HG02642 (cell line): ENCODE measurements around the gene CASTOR2.
"Not testable (repeated sequence)": the region's sequence is repeated elsewhere in the genome, so short reads cannot be mapped to it uniquely, and the experiment has no call there.

Experiments used
- ATAC-seq: cut with Tn5 transposase; IDR thresholded peaks from one replicate; pipeline ENCODE4 v1.9.1; 2021; ENCODE audit warnings: mild to moderate bottlenecking; ENCODE audit not compliant: unreplicated experiment, poor library complexity

Gene CASTOR2

DNA sequence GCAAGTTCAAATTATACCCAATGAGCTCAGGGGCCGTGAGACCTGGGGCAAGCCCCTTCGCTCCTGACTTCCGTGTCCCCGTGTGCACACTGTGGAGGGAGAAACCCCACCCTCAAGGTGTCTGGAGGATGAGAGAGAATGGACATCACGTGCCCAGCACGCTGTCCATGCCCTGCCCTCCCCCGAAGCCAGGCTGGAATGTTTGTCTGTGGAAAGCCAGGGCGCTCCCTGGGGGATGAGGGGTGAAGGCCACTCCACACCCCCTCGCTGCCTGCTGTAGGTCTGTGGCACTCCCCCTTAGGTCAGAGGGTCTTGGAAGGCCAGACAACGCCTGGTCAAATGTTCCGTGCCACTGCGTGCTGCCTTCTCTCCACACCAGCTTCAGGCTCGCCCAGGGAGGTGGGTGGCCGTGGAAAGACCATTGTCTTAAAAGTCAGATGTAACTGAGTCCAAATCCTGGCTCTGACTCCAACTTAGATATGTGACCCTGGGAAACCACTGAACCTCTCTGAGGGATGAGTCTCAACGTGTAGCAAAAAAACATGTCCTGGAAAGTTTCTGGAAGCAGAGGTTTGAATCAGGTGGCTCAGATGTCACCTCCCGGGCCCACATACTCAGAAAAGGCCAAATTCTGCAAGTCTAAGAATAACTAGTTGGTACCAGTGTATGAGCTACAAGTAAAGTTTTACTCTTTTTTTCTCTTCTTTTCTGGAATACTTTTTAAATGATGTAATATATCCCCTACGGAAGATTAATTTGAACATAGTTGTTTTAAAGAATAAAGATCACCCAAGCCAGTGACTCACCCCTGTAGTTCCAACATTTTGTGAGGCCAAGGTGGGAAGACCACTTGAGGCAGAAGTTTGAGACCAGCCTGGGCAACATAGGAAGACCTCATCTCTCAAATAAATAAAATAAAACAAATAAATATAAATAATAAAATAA, 84.2 kb downstream of the CASTOR2 start:
- ATAC-seq, result no peak

DNA sequence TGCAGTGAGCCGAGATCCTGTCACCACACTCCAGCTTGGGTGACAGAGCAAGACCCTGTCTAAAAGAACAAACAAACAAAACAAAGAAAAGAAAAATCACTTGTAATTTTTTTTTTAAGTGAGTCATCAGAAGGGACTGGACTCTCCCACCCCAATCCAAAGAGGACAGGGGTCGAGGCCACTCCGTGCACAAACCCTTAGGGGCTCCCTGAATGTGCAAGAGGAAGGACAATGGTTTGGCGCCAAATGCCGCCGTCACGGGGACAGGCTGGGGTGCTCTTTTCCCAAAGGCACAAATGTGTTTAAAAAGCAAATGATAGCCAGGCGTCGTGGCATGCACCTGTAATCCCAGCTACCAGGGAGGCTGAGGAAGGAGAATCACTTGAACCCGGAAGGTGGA, 85.3 kb downstream of the CASTOR2 start:
- no peak for ATAC-seq

DNA sequence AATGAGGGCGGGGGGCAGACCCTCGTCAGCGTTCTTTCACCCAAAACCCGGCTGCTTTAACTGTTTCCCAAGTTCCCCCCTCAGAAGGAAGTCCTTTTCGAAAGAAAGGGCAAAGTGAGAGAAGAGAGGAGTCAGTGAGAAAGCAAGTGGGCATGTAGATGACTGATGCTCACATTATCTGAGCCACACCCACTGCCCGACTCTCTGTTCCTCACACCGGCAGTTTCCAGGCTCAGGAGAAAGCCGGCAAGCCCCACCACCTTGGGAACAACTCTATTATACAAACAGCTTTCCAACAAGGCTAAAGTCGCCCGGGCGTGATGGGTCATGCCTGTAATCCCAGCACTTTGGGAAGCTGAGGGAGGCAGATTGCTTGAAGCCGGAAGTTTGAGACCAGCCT, 86.0 kb downstream of the CASTOR2 start:
- ATAC-seq, result no peak

DNA sequence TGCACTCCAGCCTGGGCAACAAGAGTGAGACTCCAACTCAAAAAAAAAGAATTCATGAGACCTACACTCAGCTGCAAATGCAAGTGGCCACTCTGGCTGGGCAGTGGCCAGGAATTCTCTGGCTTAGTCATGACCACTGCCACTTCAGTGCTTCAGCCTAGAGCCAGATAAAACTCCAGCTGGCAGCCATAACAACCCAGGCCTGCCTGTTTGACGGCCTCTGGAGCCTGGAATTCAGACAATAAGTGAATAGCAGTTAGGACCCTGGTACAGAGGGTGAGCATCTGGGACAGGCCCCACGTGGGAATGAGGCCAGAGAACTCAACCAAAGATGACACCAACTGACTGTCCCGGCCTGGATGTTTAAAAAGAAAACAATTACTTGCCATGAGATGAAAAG, 90.2 kb downstream of the CASTOR2 start:
- no peak for ATAC-seq

DNA sequence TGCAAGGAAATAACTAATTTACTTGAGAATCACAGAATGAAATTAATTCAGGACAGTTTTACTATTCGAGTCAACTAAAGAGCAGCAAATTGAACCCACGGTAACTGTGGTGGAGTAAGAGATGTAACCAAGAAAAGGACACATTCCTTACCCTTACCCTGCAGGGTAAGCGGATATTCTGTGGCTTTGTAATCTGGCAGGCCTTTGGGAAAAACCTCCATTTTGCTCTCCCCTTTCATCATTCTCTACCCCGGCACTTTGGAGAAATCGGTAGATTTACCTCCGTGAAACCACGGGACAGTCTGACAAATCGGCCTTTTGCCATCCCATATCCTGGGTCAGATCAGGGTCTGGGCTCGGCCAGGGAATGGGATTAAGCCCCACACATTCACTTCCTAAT, 90.7 kb downstream of the CASTOR2 start:
- ATAC-seq, result no peak

DNA sequence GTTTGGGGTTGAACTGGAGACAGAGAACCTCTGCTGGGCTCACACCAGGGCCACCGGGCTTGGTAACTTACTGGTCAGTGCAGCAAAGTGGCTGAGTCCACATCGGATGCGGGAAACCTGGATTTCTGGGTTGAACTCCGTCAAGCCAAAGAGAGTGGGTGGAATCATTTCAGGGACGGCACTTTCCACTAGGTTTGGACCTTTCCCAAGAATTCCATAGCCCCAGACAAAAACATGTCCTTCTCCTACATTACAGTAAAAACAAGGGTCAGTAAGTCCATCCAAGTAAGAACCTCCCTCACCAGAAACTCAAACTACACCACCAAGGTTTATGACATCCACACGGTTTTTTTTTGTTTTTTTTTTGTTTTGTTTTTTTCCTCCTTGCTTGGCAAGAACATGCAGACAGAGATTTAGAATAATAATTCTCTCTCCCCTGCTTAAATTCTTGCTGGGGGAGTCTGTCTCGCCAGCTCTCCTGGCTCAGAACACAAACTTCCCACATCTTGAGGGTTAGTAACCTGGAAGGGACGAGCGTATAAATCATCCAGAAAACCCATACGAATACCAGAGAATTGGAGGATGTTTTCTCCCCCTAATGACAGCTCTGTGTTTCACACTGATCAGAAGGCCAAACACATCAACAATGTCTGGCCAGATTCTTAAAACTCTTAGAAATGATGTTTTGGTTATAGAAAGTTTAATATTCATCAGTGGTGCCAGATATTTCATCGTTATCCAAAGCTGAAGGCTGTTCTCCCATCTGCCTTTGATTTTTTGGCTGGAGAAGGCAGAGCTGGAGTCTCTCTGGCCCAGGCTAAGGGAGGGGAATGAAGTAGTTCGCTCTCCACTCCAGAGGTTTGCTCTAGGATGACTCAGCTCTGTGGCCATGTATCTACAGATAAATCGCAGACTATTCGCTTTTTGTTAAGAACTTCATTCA, 91.6 kb downstream of the CASTOR2 start:
- ATAC-seq, result no peak

DNA sequence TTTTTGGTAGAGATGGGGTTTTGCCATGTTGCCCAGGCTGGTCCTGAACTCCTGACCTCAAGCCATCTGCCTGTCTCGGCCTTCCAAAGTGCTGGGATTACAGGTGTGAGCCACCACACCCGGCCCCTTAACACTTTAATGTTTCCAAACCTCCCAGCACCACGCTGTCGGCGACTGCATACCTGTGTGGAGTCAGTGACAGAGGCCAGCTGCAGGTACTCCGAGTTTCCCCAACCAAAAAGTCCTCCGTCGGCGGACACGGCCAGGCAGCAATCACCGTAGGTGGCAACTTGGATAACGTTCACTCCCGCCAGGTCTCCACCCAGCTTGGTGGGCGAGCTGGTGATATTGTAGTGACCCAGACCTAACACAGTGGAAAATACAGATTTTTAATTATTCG, 93.9 kb downstream of the CASTOR2 start:
- ATAC-seq, result no peak

DNA sequence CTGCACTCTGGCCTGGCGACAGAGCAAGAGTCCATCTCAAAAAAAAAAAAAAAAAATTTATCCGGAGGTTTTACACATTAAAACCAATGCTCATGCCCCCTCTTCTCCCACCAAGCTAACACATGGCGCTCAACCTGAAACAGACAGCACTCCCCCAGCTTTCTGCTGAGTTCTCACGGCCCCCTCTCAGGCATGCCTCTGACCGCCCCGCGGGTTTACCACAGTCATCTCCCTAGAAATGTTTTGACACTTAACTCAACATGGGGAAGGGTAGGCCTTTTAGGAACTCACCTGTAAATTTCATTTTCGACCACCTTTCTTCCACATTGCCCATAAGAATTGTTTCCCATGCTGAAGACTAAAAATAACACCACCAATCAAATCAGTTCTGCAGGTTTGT, 99.8 kb downstream of the CASTOR2 start:
- no peak for ATAC-seq

DNA sequence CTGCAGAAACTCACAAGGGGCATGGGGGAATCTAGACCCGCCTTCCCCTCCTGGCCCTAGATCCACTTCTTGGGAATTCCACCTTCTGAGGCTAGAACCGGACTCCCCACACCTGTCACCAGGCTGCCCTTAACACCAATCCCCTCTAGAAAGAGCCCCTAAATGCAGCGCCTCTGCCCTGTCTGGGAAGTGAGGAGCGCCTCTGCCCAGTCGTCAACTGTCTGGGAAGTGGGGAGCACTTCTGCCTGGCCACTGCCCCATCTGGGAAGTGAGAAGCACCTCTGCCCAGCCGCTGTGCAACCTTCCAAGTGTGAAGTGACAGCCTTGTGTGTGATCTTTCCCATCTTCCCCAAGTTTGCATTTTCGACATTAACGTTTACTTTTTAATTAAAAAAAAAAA, 100.3 kb downstream of the CASTOR2 start:
- ATAC-seq, result no peak

DNA sequence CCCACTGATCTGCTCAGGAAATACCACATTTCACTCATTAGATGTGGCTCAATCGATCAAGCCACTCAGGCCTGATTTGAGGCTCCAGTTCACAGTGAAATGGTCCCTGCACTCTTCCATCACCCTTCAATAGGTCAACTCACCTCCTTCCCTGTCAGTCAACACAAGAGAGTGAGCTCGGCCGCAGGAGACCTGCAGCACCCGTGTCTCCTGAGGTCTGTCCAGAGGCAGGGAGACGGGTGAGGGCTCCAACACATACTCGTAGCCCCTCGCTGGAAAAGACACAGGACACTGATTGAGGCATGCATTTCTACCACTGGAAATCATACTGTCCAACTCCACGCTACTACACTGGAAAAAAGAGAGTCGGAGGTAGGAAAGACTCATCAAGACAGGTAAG, 102.0 kb downstream of the CASTOR2 start:
- ATAC-seq, result no peak

DNA sequence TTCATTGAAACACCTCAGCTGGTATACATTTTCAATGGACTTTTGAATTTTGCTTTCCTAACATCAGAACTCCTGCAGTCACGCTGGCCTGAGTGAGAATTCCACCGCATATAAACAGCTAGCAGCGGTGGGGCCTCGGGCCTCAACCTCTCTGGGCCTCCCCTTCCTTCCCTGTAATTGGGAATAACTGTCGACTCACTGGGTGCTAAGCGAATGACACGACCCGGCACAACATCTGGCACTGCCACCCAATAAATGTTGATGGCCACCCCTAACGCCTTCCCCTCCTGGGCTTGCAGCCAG, 108.4 kb downstream of the CASTOR2 start:
- no peak for ATAC-seq

DNA sequence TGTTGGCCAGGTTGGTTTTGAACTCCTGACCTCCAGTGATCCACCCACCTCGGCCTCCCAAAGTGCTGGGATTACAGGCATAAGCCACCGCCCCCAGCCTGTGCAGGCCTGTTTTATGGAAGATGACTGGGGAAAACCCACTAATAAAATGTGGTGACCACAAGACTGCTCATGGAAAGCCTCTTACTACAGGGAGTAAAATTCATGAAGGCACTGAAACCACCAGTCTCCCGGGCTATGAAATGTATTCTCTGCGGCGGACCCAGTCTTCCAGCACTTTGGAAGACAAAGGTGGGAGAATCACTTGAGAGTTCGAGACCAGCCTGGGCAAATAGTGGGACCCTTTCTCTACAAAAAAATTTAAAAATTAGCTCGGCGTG, 109.7 kb downstream of the CASTOR2 start:
- ATAC-seq, result not testable (repeated sequence)
